ENCODE measurements around the gene APOA4.

The APOA4 gene

DNA sequence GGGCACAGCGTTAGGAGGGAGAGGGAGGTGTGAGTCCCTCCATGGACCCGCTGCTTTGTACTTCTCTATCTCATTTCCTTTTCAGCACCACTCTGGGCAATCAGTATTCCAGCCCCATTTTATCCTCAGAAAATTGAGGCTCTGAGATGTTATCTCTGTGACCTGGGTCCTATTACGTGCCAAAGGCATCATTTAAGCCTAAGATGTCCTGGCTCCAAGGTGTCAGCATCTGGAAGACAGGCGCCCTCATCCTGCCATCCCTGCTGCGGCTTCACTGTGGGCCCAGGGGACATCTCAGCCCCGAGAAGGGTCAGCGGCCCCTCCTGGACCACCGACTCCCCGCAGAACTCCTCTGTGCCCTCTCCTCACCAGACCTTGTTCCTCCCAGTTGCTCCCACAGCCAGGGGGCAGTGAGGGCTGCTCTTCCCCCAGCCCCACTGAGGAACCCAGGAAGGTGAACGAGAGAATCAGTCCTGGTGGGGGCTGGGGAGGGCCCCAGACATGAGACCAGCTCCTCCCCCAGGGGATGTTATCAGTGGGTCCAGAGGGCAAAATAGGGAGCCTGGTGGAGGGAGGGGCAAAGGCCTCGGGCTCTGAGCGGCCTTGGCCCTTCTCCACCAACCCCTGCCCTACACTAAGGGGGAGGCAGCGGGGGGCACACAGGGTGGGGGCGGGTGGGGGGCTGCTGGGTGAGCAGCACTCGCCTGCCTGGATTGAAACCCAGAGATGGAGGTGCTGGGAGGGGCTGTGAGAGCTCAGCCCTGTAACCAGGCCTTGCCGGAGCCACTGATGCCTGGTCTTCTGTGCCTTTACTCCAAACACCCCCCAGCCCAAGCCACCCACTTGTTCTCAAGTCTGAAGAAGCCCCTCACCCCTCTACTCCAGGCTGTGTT lies 5.8 kb upstream of the APOA4 start:
- TF ChIP-seq, protein P1, sequence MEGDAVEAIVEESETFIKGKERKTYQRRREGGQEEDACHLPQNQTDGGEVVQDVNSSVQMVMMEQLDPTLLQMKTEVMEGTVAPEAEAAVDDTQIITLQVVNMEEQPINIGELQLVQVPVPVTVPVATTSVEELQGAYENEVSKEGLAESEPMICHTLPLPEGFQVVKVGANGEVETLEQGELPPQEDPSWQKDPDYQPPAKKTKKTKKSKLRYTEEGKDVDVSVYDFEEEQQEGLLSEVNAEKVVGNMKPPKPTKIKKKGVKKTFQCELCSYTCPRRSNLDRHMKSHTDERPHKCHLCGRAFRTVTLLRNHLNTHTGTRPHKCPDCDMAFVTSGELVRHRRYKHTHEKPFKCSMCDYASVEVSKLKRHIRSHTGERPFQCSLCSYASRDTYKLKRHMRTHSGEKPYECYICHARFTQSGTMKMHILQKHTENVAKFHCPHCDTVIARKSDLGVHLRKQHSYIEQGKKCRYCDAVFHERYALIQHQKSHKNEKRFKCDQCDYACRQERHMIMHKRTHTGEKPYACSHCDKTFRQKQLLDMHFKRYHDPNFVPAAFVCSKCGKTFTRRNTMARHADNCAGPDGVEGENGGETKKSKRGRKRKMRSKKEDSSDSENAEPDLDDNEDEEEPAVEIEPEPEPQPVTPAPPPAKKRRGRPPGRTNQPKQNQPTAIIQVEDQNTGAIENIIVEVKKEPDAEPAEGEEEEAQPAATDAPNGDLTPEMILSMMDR (conservative IDR thresholded peaks at IDR 0.05) = no peak
- no peak for TF ChIP-seq ZFX (IDR thresholded peaks at IDR 0.05)
- no peak overlapping the region for H3K27ac ChIP-seq

DNA sequence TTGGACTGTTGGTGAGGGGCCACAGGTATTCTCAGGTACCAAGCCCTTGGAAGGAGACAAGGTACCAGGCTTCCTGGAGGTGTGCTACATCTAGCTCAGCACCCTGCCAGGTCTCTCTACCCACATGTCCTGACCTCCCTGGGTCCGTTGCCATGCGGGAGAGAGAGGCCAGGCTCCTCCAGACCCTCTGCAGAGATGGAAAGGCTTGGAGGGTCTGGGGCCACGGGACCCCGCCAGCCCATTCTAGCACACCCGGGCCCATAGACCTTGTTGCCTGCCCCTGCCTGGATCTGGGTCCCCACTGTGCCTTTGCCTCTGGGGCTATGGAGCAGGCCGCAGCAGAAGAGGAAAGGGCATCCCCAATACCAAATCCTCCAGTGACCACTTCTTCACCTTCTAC lies 4.4 kb upstream of the APOA4 start:
- TF ChIP-seq, protein P1 (conservative IDR thresholded peaks at IDR 0.05) = no peak
- no peak for TF ChIP-seq ZFX (IDR thresholded peaks at IDR 0.05)
- no peak overlapping the region for H3K27ac ChIP-seq

DNA sequence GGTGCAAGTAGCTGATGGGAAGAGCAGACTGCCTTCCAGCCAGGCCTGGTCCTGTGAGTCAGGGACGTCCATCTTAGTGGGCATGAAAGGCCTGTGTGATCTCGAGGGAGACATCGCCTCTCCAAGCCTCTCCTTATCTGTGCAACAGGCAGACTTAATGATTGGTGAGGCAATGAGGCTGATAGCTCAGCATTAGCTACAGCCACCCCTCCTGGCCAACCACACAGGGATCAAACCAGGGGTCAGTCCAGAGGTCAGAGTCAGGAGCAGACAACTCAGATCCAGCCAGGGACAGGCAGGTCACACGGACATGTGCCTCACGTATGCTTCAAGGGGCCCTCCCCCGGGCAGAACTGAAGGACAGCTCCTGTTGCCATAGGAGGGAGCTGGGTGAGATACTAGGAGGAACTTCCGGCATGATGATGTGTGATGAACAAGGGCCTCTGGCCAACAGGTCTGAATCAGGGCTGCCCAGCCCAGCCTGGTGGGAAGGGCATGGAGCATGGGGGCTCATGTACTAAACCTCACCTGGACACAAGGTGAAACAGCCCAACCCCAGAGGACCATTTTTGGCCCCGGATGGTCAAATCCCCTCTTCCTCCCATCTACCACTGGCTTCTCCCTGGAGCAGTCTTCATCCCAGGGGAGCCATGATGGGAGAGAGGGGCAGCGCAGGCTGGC lies 3.8 kb upstream of the APOA4 start:
- H3K27ac ChIP-seq = no peak overlapping the region
- TF ChIP-seq, protein P1 (conservative IDR thresholded peaks at IDR 0.05) = no peak
- no peak for TF ChIP-seq ZFX (IDR thresholded peaks at IDR 0.05)

DNA sequence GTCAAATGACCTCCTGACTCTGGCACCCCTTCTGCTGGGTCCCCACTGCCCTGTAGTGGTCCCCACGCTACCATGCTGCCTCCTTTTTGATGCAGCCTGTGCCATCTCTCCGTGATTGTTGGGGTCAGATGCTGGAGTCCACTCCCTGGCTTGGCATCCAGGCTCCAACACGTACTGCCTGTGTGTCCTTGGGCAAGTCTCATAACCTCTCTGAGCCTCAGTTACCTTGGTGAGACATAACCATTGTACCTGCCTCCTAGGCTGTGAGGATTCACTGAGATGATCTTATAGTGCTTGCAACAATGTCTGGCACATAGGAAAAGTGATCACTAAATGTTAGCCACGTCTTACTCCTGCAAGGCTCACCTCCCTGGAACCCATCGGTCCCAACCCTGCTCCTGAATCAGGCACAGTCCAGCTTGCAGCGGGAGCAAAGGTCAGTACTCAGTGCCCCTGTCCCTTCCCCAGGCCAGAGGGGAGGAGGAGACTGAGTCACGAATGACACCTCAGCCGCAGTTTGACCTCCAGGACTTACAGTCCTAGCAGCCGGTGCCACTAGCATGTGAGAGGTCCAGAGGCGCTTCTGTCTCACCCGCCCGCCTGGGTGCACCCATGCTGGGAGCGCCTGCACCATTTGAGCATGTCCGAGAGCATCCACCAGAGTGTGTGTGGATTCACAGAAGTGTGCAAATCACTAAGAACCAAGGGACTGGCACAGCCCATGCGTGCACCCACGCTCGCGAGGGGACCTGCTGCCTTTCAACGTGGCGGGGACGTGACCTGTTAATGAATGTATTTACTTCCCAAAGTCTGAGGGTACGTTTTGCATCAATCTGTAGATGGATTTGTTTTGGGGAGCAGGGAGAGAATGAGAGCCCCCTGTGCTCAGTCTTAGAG lies 3.0 kb upstream of the APOA4 start:
- TF ChIP-seq ZFX (IDR thresholded peaks at IDR 0.05) = no peak
- TF ChIP-seq, protein P1 (conservative IDR thresholded peaks at IDR 0.05) = no peak
- H3K27ac ChIP-seq = no peak overlapping the region

DNA sequence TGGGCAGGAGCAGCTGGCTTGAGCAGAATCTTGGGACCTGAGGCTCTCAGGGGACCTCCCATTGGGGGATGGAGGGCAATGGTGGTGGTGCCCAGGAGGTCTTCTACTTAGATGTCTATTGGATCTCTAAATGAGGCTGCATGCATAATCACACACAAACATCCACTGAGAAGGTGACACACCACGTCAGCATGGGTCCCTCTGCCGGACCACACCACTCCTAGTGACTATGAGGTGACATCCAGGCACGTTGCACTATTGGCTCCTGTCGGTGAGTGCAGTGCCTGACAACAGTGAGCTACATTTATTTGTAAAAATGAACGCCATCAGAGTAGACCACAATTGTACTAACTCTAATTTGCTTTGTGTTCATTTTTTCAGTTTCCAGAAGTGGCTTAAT lies 2.3 kb upstream of the APOA4 start:
- H3K27ac ChIP-seq = no peak overlapping the region
- no peak for TF ChIP-seq ZFX (IDR thresholded peaks at IDR 0.05)
- TF ChIP-seq, protein P1 (conservative IDR thresholded peaks at IDR 0.05) = no peak

DNA sequence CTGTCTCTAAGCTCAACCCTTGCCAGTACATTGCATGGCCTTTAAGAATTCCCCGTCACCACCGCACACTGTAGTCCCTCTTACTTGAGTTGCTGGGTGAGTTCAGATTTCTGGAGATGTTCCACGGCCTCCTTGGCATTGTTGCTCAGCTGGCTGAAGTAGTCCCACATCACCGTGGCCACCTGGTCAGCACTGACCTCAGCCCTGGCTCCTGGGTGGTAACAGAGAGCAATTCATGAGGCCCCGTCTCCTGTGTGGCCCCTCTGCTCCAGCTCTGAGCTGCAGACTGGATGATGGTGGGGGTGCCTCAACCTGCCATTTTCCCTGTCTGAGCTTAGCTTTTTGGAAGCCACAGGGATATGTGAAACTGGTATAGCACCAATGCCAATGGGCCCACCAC lies 529 bp downstream of the APOA4 start:
- TF ChIP-seq, protein P1 (conservative IDR thresholded peaks at IDR 0.05) = no peak
- no peak for TF ChIP-seq ZFX (IDR thresholded peaks at IDR 0.05)
- no peak overlapping the region for H3K27ac ChIP-seq
